HUES6 (cell line): Measurements from ENCODE around the gene FCN3.
"Not testable (repeated sequence)": the region's sequence is repeated elsewhere in the genome, so short reads cannot be mapped to it uniquely, and the experiment has no call there.

ENCODE experiments used
- H3K27ac ChIP-seq: 2 replicates; pipeline ENCODE4 v1.7.0; 2013; ENCODE audit warnings: low read depth, mild to moderate bottlenecking, low read length, inconsistent platforms
- H3K27me3 ChIP-seq: 2 replicates; pipeline ENCODE4 v1.6.1; 2013; ENCODE audit warnings: low read length; ENCODE audit not compliant: control insufficient read depth, insufficient read depth
- H3K36me3 ChIP-seq: 2 replicates; pipeline ENCODE4 v1.6.1; 2013; ENCODE audit warnings: low read length; ENCODE audit not compliant: control insufficient read depth, insufficient read depth
- H3K4me1 ChIP-seq: 2 replicates; pipeline ENCODE4 v1.6.1; 2013; ENCODE audit warnings: low read length; ENCODE audit not compliant: control insufficient read depth, insufficient read depth
- H3K4me3 ChIP-seq: 2 replicates; pipeline ENCODE4 v1.5.1; 2013; ENCODE audit warnings: low read depth, low read length
- H3K9ac ChIP-seq: one replicate; pipeline ENCODE4 v1.6.1; 2013; ENCODE audit warnings: mild to moderate bottlenecking, low read length
- H3K9me3 ChIP-seq: 2 replicates; pipeline ENCODE4 v1.6.1; 2013; ENCODE audit warnings: low read depth, low read length; ENCODE audit not compliant: control insufficient read depth, insufficient read depth

The FCN3 gene

DNA sequence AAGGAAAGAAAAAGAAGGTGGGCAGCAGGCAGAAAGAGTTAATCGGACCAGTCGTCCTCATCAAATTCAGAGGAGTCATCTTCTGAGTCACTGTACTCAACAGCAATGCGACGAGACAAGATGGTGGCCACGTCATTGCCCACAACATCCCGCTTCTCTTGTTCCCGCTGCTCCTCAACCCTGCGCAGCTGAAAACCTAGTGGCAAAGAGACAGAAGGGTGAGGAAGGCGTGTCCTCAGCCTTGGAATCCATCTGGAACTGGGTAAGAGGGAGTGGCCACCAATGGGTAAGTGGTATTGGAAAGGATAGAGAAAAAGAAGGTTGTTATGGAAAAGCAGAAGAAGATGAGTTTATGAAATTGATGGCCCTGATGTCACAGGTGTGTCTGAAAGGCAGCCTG lies 33.5 kb upstream of the FCN3 start:
- Histone ChIP-seq H3K27ac (no peak overlapping the region), H3K4me1 (peaks cover 30% of the 10 kb centered on the region), H3K9ac (no peak overlapping the region), H3K4me3 (no peak overlapping the region), H3K9me3 (no peaks in the 10 kb centered on the region), H3K36me3 (peaks cover 59% of the 10 kb centered on the region), H3K27me3 (no peaks in the 10 kb centered on the region)

DNA sequence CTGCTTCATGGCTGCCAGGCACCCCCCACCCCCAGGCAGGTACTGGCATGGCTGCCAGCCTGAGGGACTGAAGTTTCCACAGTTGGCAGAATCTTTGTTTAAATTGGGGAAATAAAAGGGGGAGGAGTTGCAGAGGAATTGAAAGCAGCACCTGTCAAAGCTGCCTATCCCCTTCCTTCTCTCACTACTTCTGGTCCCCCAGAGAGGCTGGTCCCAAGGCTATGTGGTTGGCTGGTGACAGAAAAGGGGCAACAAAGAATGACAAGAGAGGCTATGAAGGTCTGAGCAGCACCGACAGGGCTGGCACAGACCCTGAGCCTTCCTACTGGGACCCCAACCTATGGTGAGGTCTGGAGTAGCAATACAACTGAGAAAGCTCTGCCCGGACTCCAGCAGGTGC lies 32.2 kb upstream of the FCN3 start:
- H3K4me3 ChIP-seq, H3K9me3 ChIP-seq, H3K27me3 ChIP-seq, H3K27ac ChIP-seq, H3K9ac ChIP-seq: not testable (repeated sequence)
- H3K36me3 ChIP-seq: peaks cover 45% of the 10 kb centered on the region
- peaks cover 39% of the 10 kb centered on the region for H3K4me1 ChIP-seq

DNA sequence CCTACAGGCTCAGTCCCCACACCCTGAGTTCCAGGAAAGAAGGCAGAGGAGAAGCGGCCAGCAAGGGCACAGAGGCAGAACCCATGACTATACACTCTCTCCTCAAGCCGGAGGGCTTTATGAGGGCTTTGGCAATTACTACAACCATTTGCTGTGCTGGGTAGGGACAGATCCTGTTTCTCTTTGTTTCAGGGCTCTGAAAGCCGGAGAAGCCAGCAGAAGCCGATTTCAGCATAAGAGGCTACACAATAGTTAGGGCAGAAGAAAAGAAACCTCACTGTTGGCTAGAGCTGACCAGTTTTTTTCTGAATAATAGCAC lies 31.7 kb upstream of the FCN3 start:
- Histone ChIP-seq H3K4me3 (no peak overlapping the region), H3K9me3 (no peaks in the 10 kb centered on the region), H3K27me3 (no peaks in the 10 kb centered on the region), H3K9ac (peak overlapping the region; percentile 58), H3K27ac (peak overlapping the region; percentile 55; the same call in 1 of the 2 replicates), H3K4me1 (peaks cover 39% of the 10 kb centered on the region), H3K36me3 (peaks cover 43% of the 10 kb centered on the region)

DNA sequence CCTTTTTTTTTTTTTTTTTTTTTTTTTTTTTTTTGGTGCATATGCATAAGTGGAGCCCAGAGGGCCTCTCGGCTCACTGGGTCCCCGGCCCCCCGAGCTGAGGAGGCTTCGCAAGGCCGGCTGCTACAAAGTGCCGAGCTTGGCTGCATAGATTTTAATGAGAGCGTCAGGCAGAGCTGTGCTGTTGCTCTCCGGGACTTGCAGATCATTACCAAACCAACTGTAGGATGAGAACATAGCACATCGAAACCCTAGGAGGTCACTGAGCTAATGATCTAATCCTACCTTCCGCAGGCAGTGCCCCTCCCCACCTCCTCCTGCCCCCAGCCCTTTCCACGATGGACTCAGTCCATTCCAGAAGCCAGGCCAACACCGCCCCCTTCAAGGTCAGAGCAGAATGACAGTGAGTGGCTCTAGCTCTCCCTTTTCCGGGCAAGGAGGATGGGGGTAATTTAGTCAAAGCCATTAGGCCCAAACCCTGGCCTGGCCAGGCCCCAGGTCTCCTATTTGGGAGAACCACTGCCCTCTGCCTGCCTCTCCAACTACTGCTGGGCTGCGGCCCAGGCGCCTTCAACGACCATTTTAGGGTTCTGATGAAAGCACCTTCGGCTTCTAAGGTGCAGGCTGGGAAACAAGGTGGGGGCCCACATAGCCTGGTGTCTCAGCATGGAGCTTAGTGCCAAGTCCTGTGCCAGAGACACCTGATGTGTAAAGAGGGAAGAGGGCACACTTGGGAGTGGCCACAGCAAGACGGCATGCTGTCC lies 31.2 kb upstream of the FCN3 start:
- Histone ChIP-seq H3K36me3 (peaks cover 37% of the 10 kb centered on the region), H3K27ac (peak overlapping the region; percentile 55; the same call in 1 of the 2 replicates), H3K9ac (peak overlapping the region; percentile 58), H3K4me1 (peaks cover 39% of the 10 kb centered on the region)
- H3K9me3 ChIP-seq, H3K4me3 ChIP-seq, H3K27me3 ChIP-seq: not testable (repeated sequence)

DNA sequence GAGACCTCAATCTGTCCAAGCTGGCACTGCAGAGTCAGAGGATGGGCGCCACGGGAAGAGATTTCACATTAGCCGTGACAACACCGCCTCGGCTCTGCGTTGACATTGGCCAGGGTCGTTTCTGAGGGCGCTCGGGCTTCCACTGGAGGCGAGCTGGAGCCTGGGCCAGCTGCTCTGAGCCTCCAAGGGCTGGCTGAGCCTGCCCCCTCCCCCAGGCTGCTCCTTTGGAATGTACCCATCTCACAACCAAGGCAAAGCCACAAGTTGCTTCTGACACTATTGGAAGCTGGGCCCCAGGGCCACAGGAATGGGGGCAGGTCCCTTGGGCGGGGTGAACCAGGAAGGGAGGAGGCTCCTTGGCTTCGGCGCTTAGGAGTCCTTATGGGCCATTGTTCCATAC lies 30.4 kb upstream of the FCN3 start:
- Histone ChIP-seq H3K27ac (no peak overlapping the region), H3K4me3 (no peak overlapping the region; the same call in 1 of the 2 replicates), H3K4me1 (peaks cover 45% of the 10 kb centered on the region), H3K9ac (peak overlapping the region; percentile 22), H3K27me3 (no peaks in the 10 kb centered on the region), H3K9me3 (no peaks in the 10 kb centered on the region), H3K36me3 (peaks cover 30% of the 10 kb centered on the region)

DNA sequence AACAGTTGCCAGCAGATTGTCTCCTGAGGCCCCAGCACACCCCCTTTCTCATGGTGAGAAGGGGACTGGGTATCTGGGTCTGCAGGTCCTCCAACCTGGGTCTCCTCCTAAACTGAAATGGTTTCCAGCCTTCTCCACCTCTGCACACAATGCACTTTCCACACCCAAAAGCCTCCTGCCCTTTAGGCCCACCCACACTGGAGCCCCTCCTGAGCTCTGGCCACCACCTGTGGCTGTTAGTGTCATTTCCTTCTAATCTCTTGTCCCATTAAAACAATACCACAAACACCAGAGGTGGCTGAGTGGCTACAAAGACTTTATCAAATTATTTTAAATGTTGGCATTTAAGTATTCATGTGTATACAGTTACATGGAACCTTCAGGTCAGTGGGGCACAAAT lies 29.3 kb upstream of the FCN3 start:
- H3K27me3 ChIP-seq: no peaks in the 10 kb centered on the region
- H3K36me3 ChIP-seq: peaks cover 23% of the 10 kb centered on the region
- H3K9ac ChIP-seq: no peak overlapping the region
- H3K4me1 ChIP-seq: peaks cover 53% of the 10 kb centered on the region
- H3K4me3 ChIP-seq: no peak overlapping the region
- no peaks in the 10 kb centered on the region for H3K9me3 ChIP-seq
- no peak overlapping the region for H3K27ac ChIP-seq

DNA sequence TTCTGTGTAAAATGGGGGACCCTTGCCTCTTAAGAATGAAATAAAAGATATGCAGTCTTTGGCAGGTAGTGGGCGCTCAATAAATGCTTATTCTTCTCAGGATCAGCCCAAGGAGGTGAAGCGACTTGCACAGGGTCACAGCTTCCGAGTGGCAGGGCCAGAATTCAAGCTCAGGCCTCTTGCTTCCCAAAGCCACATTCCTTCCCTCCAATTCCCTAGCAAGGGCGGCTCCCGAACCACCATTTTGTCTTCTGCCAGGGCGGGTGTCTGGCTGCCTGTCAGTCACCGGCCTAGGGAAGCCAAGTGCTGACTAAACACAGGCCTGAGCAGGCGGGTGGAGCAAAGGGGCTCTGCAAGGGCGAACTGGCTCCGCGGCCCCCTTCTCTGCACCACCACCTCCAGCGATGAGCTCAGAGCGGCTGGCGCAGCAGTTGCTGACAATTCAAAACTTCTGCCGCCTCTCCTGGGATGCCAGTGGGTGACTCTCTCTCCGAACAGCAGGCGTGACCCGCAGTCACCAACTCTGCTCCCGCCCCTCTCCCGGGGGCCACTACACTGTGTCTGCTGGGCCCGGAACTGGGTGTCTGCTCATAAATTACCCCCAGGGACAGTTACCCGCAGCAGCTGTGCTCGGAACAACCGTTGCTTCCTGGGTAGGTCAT lies 28.6 kb upstream of the FCN3 start:
- Histone ChIP-seq H3K4me3 (no peak overlapping the region), H3K9me3 (no peaks in the 10 kb centered on the region), H3K9ac (no peak overlapping the region), H3K27me3 (no peaks in the 10 kb centered on the region), H3K27ac (0 out of 2 replicates have a peak overlapping the region, but pooled peaks have one; percentile 30), H3K4me1 (peaks cover 60% of the 10 kb centered on the region), H3K36me3 (peaks cover 15% of the 10 kb centered on the region)

DNA sequence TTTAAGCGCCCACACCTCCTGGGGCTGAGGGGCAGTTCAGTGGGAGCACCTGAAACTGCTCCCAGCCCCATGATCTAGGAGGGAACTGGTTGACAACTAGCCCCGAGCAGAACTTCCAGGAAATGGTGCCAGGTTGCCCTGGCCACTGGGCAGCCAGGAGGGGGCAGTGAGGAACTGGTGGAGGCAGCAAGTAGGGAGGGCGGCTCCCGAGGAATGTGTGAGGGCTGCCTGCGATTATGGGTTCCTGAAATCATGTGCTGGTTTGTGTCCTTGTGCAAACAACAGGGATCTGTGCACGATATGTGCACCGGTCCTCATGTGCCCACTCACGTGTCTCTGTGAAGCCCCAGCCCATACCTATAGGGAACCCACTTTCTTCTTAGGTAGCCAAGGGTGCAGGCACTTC lies 27.7 kb upstream of the FCN3 start:
- Histone ChIP-seq H3K9ac (no peak overlapping the region), H3K27ac (no peak overlapping the region), H3K27me3 (no peaks in the 10 kb centered on the region), H3K9me3 (no peaks in the 10 kb centered on the region), H3K36me3 (peaks cover 7% of the 10 kb centered on the region), H3K4me3 (no peak overlapping the region), H3K4me1 (peaks cover 67% of the 10 kb centered on the region)

DNA sequence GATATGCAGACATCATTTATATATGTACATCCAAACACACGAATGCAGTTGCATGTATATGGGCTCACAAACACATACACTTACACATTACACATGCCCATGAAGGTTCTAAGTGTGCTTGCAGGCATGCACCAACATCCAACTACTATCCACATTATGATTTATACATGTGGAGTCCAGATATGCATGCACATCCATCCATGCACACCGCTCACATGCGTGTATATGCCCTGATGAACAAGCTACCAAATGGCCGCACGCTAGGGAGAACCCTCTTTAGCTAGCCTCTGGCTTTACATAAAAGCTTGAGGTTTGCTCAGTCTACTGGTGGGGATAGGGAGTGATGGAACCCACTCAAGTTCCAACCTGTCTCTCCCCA lies 26.3 kb upstream of the FCN3 start:
- Histone ChIP-seq H3K27me3 (no peaks in the 10 kb centered on the region), H3K4me1 (peaks cover 65% of the 10 kb centered on the region), H3K36me3 (no peaks in the 10 kb centered on the region), H3K4me3 (no peak overlapping the region), H3K9me3 (no peaks in the 10 kb centered on the region), H3K9ac (no peak overlapping the region), H3K27ac (no peak overlapping the region)

DNA sequence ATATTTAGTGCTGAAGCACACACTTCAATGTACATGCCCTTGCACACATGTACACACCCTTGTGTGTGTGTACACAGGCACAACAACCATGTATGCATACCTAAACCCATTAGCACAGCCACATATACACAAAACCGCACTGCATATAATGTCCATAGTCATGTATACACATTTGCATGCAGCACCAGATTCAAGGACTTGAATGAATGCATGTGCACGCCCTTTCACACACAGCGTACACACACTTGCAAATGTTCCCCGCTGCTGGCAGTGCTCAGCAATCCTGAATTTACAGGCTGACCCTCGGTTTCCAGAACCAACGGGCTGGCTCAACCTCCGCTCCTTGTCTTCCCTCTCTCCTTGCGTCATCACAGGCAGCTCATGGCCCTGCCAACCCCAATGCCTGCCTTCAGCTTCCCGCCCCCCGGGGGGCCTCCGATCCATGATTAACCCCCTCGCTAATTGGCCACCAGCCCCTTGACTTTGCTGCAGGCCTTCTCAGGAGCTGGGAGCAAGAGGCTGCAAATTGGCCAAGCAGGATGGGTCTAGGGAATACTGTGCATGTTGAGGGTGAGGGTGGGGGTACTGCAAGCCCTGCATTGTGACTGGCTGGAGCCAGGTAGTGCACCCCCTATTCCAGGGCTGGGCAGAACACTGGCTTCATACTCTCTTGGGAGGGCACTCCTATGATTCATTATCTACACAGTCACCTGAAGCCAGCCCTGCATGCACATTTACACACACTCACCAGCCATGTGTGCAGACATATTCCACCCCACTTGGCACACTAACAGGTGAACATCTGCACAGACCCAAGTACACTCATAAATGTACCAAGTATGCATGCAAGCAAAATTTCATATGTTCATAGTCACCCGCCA lies 25.7 kb upstream of the FCN3 start:
- H3K27ac ChIP-seq: no peak overlapping the region

More for the DNA sequence above, 25.7 kb upstream of the FCN3 start:
- Histone ChIP-seq H3K4me1 (peaks cover 61% of the 10 kb centered on the region), H3K9ac (no peak overlapping the region), H3K27me3 (no peaks in the 10 kb centered on the region), H3K4me3 (no peak overlapping the region), H3K9me3 (no peaks in the 10 kb centered on the region), H3K36me3 (no peaks in the 10 kb centered on the region)
